SK-N-SH (cell line): ENCODE measurements around the gene SMAD3. TPM values are rescaled to one million over a fixed set of nuclear protein-coding genes. Genes with fewer than 3 reads are reported as not detected.
A peak's percentile ranks its signal among the peaks of the same experiment; 100 is the strongest.

ENCODE experiments used
- CTCF ChIA-PET: fragments of 300-600, 350-600 bp; formaldehyde crosslinking; extraction: SDS; loops from one replicate; lab custom pipeline; 2021; lab: Yijun Ruan, JAX
- POLR2A ChIA-PET: fragments of 350-600 bp; sonication (Branson Sonifier 250); formaldehyde crosslinking; extraction: SDS; loops from one replicate; lab custom pipeline; 2020; ENCODE audit warnings: antibody characterized with exemption, inconsistent platforms; lab: Yijun Ruan, JAX
- DNase-seq: peaks from one replicate; pipeline ENCODE4 v3.0.0; 2012
- H2AFZ ChIP-seq: fragments of 200-600 bp; sonication (generic); 2 replicates; pipeline ENCODE4 v1.8.1; 2016; ENCODE audit warnings: antibody characterized with exemption, mild to moderate bottlenecking, low read depth
- H3F3A ChIP-seq: fragments of 200-600 bp; sonication (generic); replicated peaks from 2 replicates; pipeline ENCODE3; 2016; ENCODE audit warnings: antibody characterized with exemption, mild to moderate bottlenecking; ENCODE audit not compliant: insufficient read depth
- H3K27ac ChIP-seq, 2 experiments: fragments of 200-500 bp in 1 of 2; fragments of 200-600 bp in 1 of 2; sonication (Bioruptor generic) in 1 of 2; sonication (generic), shearing (Covaris generic) in 1 of 2; 2 replicates each; pipeline versions ENCODE4 v1.5.1 to v1.6.1; 2014 to 2016; ENCODE audit warnings: low read depth in 2 of 2, inconsistent platforms in 1 of 2, low read length in 1 of 2, mild to moderate bottlenecking in 1 of 2, mixed read lengths in 1 of 2
- H3K27me3 ChIP-seq: fragments of 200-600 bp; sonication (generic), shearing (Covaris generic); 2 replicates; pipeline ENCODE4 v1.6.1; 2016; ENCODE audit warnings: mixed run types; ENCODE audit not compliant: insufficient read depth
- H3K36me3 ChIP-seq, 2 experiments: fragments of 200-500 bp in 1 of 2; fragments of 200-600 bp in 1 of 2; sonication (Bioruptor generic) in 1 of 2; sonication (generic) in 1 of 2; replicated peaks in 1 of 2; 2 replicates each; pipeline versions ENCODE3 to v1.5.1; 2014 to 2016; ENCODE audit warnings: low read length in 1 of 2, mild to moderate bottlenecking in 1 of 2; ENCODE audit not compliant: insufficient read depth in 2 of 2, control insufficient read depth in 1 of 2
- H3K4me1 ChIP-seq, 2 experiments: fragments of 200-500 bp in 1 of 2; fragments of 200-600 bp in 1 of 2; sonication (Bioruptor generic) in 1 of 2; sonication (generic), shearing (Covaris generic) in 1 of 2; 2 replicates each; pipeline versions ENCODE4 v1.5.1 to v1.6.1; 2014 to 2016; ENCODE audit warnings: low read depth in 1 of 2, low read length in 1 of 2, mixed run types in 1 of 2; ENCODE audit not compliant: insufficient read depth in 2 of 2, control insufficient read depth in 1 of 2
- H3K4me2 ChIP-seq: fragments of 200-600 bp; sonication (generic), shearing (Covaris generic); 2 replicates; pipeline ENCODE4 v1.6.1; 2017; ENCODE audit warnings: mixed run types
- H3K4me3 ChIP-seq, 2 experiments: fragments of 200-500 bp in 1 of 2; fragments of 200-600 bp in 1 of 2; sonication (Bioruptor generic) in 1 of 2; sonication (generic), shearing (Covaris generic) in 1 of 2; 2 replicates each; pipeline versions ENCODE4 v1.5.1 to v1.8.1; 2014 to 2016; ENCODE audit warnings: low read depth in 2 of 2, inconsistent platforms in 1 of 2, low read length in 1 of 2, mild to moderate bottlenecking in 1 of 2, mixed read lengths in 1 of 2, moderate library complexity in 1 of 2
- H3K79me2 ChIP-seq: fragments of 200-600 bp; sonication (generic); 2 replicates; pipeline ENCODE4 v1.8.1; 2017; ENCODE audit warnings: mild to moderate bottlenecking; ENCODE audit not compliant: insufficient read depth
- H3K9ac ChIP-seq: fragments of 200-600 bp; sonication (generic); 2 replicates; pipeline ENCODE4 v1.6.1; 2017; ENCODE audit warnings: mixed run types
- H3K9me2 ChIP-seq: fragments of 200-600 bp; sonication (generic); 2 replicates; pipeline ENCODE4 v1.6.1; 2017; ENCODE audit warnings: mixed run types
- H3K9me3 ChIP-seq: fragments of 200-600 bp; sonication (generic); 2 replicates; pipeline ENCODE4 v1.6.1; 2017; ENCODE audit warnings: mixed run types, mild to moderate bottlenecking, moderate library complexity
- H4K20me1 ChIP-seq: fragments of 200-600 bp; sonication (generic); 2 replicates; pipeline ENCODE4 v1.6.1; 2017; ENCODE audit warnings: mild to moderate bottlenecking, mixed run types; ENCODE audit not compliant: insufficient read depth
- CHD2 ChIP-seq: fragments of 150-350 bp; IDR thresholded peaks from 2 replicates; pipeline ENCODE4 v1.6.1; 2018; ENCODE audit warnings: low read length; ENCODE audit not compliant: partially characterized antibody
- CTCF ChIP-seq: fragments of 200-600 bp; sonication (generic); IDR thresholded peaks from 2 replicates; pipeline ENCODE4 v1.6.1; 2017; ENCODE audit warnings: antibody characterized with exemption, mild to moderate bottlenecking, moderate library complexity
- ELF1 ChIP-seq: IDR thresholded peaks from 2 replicates; pipeline ENCODE4 v1.4.0; 2012
- EP300 ChIP-seq, 2 experiments: IDR thresholded peaks; 2 replicates each; pipeline versions ENCODE4 v1.4.0 to v1.6.1; 2012; ENCODE audit warnings: borderline replicate concordance in 1 of 2, low read depth in 1 of 2, low read length in 1 of 2
- EZH2phosphoT487 ChIP-seq: fragments of 200-600 bp; sonication (generic); IDR thresholded peaks from 2 replicates; pipeline ENCODE4 v1.6.1; 2017; ENCODE audit warnings: low read depth, mixed run types, mild to moderate bottlenecking, antibody characterized with exemption, moderate library complexity, borderline replicate concordance
- GATA2 ChIP-seq: sonication (generic); formaldehyde crosslinking; IDR thresholded peaks from 2 replicates; pipeline ENCODE4 v1.5.0; 2020; ENCODE audit warnings: mild to moderate bottlenecking, missing genetic modification reagents
- NFIC ChIP-seq: IDR thresholded peaks from 2 replicates; pipeline ENCODE4 v1.4.0; 2012; ENCODE audit warnings: borderline replicate concordance
- PBX3 ChIP-seq: IDR thresholded peaks from 2 replicates; pipeline ENCODE4; 2012
- RAD21 ChIP-seq: IDR thresholded peaks from 2 replicates; pipeline ENCODE4 v1.6.1; 2012; ENCODE audit warnings: mild to moderate bottlenecking, low read length
- RCOR1 ChIP-seq: fragments of 150-350 bp; IDR thresholded peaks from 2 replicates; pipeline ENCODE4 v1.6.1; 2017; ENCODE audit warnings: antibody characterized with exemption, low read length
- REST ChIP-seq: IDR thresholded peaks from 2 replicates; pipeline ENCODE4 v1.6.1; 2012; ENCODE audit warnings: mild to moderate bottlenecking, low read depth, low read length, moderate library complexity
- RXRA ChIP-seq: IDR thresholded peaks from 2 replicates; pipeline ENCODE4 v1.4.0; 2012; ENCODE audit warnings: low read depth, mild to moderate bottlenecking, borderline replicate concordance
- SMC3 ChIP-seq: IDR thresholded peaks from 2 replicates; pipeline ENCODE4 v1.6.1; 2012; ENCODE audit warnings: low read depth, low read length, improper control_type of control experiment
- TAF1 ChIP-seq: IDR thresholded peaks from 2 replicates; pipeline ENCODE4 v1.6.1; 2012; ENCODE audit warnings: low read depth, mild to moderate bottlenecking, low read length, moderate library complexity, borderline replicate concordance
- TEAD4 ChIP-seq: IDR thresholded peaks from 2 replicates; pipeline ENCODE4 v1.4.0; 2012; ENCODE audit warnings: mild to moderate bottlenecking, borderline replicate concordance; ENCODE audit not compliant: insufficient read depth
- USF2 ChIP-seq: fragments of 150-350 bp; IDR thresholded peaks from 2 replicates; pipeline ENCODE4 v1.6.1; 2017; ENCODE audit warnings: antibody characterized with exemption, low read length, low read depth, borderline replicate concordance
- YY1 ChIP-seq: IDR thresholded peaks from 2 replicates; pipeline ENCODE4 v1.4.0; 2012; ENCODE audit warnings: low read depth, mild to moderate bottlenecking
- ZBTB33 ChIP-seq: IDR thresholded peaks from 2 replicates; pipeline ENCODE4 v1.4.0; 2012; ENCODE audit warnings: low read depth, borderline replicate concordance
- WGBS: methylation state at CpG from one replicate; pipeline ENCODE4 v1.1.6; 2017; ENCODE audit warnings: low lambda C conversion rate; 5-methylcytosine and 5-hydroxymethylcytosine counted together
- polyA plus RNA-seq, 3 experiments: library from polyadenylated mRNA; depleted of rRNA; stranded (reverse); fragments of >200 nt; gene quantifications; 2 replicates each; pipeline ENCODE4 v1.2.3, GENCODE V29; 2012

Gene SMAD3
- polyA plus RNA-seq, 1 of the 3 experiments (the other 2 are of a cell fraction) = 19.5 TPM

- H3K27ac ChIP-seq = peak overlapping the region in 1 of 2 experiments; percentile 53; a peak in 1 of 4 replicates
- DNase-seq = no peak
- H3K4me3 ChIP-seq = no peak overlapping the region
- peaks cover 22 to 26% of the 10 kb centered on the region in 2 experiments; a peak in 3 of 4 replicates for H3K4me1 ChIP-seq
- peaks cover 100% of the 10 kb centered on the region for H3K79me2 ChIP-seq
- no peaks in the 10 kb centered on the region for H3K9me3 ChIP-seq
- ChIA-PET POLR2A (no interaction called here), CTCF (no interaction called here)
- TF ChIP-seq ELF1 = no peak
- 0 out of 2 replicates have a peak, but pooled peaks have one; percentile 19 for TF ChIP-seq SMC3
- TF ChIP-seq ZBTB33 = no peak
- TF ChIP-seq TEAD4 = no peak
- no peak for TF ChIP-seq REST
- TF ChIP-seq EP300 (IDR thresholded peaks at IDR 0.05; ENCODE audit: borderline replicate concordance in 1 of 2, low read depth in 1 of 2, low read length in 1 of 2) = no peak
- TF ChIP-seq CTCF = peak; percentile 25; the same call in 1 of the 2 replicates
- TF ChIP-seq TAF1 = no peak
- no peak for TF ChIP-seq CHD2
- TF ChIP-seq NFIC = no peak
- TF ChIP-seq EZH2phosphoT487 = no peak
- no peak for TF ChIP-seq GATA2 (CRISPR knock-in tag)
- TF ChIP-seq YY1 = no peak
- TF ChIP-seq USF2 = no peak
- no peak for TF ChIP-seq PBX3
- no peak for TF ChIP-seq RAD21
- no peak for TF ChIP-seq RCOR1
- no peak for TF ChIP-seq RXRA
- no peak overlapping the region for H2AFZ ChIP-seq
- H3K36me3 ChIP-seq = no peaks in the 10 kb centered on the region
- no peak overlapping the region for H3K4me2 ChIP-seq
- no peaks in the 10 kb centered on the region for H3K9me2 ChIP-seq
- H4K20me1 ChIP-seq = peaks cover 90% of the 10 kb centered on the region
- H3K9ac ChIP-seq = no peak overlapping the region; the same call in 1 of the 2 replicates
- peaks cover 12% of the 10 kb centered on the region for H3F3A ChIP-seq
- H3K27me3 ChIP-seq = no peaks in the 10 kb centered on the region
- WGBS = 78% methylated on average over 8 of the region's 10 CpGs
Measured at GRCh38 chr15:67080900-67081431, 15.6 kb downstream of the SMAD3 start.
